Aorta (tissue), 5 donors: ENCODE results near the gene MACROD2. TPM values are rescaled to one million over a fixed set of nuclear protein-coding genes. Genes with fewer than 3 reads are reported as not detected.

Experiments
- ATAC-seq: fragments of 200-7000 bp; cut with Tn5 transposase; one replicate; pipeline ENCODE4 v1.9.1; 2022; ENCODE audit warnings: moderate library complexity; ENCODE audit not compliant: low FRiP score
- DNase-seq, 2 donors: peaks; one replicate each; pipeline ENCODE4 v3.0.0-alpha.2; 2020
- H3K27ac ChIP-seq, 2 donors: one replicate each; pipeline ENCODE4 v1.5.1; 2013; ENCODE audit warnings: low read length in 2 of 2, mild to moderate bottlenecking in 2 of 2, moderate library complexity in 2 of 2, control low read depth in 1 of 2, inconsistent platforms in 1 of 2, low read depth in 1 of 2
- H3K27me3 ChIP-seq, 2 donors: one replicate each; pipeline ENCODE4 v1.6.1; 2013; ENCODE audit warnings: control low read depth in 1 of 2, low read length in 1 of 2, mild to moderate bottlenecking in 1 of 2, moderate library complexity in 1 of 2; ENCODE audit not compliant: insufficient read depth in 2 of 2, control insufficient read depth in 1 of 2
- H3K36me3 ChIP-seq, 2 donors: one replicate each; pipeline ENCODE4 v1.6.1; 2013; ENCODE audit warnings: control low read depth in 1 of 2, low read length in 1 of 2, mild to moderate bottlenecking in 1 of 2; ENCODE audit not compliant: insufficient read depth in 2 of 2, control insufficient read depth in 1 of 2
- H3K4me1 ChIP-seq, 2 donors: one replicate each; pipeline ENCODE4 v1.6.1; 2013; ENCODE audit warnings: low read length in 2 of 2, control low read depth in 1 of 2, mild to moderate bottlenecking in 1 of 2, moderate library complexity in 1 of 2; ENCODE audit not compliant: insufficient read depth in 2 of 2, control insufficient read depth in 1 of 2
- H3K4me3 ChIP-seq, 2 donors: one replicate each; pipeline ENCODE4 v1.5.1; 2013; ENCODE audit warnings: low read length in 2 of 2, control low read depth in 1 of 2, mild to moderate bottlenecking in 1 of 2
- H3K9me3 ChIP-seq: one replicate; pipeline ENCODE4 v1.6.1; 2013; ENCODE audit warnings: mild to moderate bottlenecking, low read length; ENCODE audit not compliant: control insufficient read depth
- WGBS, 2 donors: extraction: QIAGEN DNeasy Blood & Tissue Kit; methylation state at CpG; one replicate each; pipeline ENCODE4 v1.1.7; 2013; 5-methylcytosine and 5-hydroxymethylcytosine counted together
- intact Hi-C, 2 donors: fragments of 100-400 bp; cut with DNase I; formaldehyde crosslinking; loops; one replicate each; pipeline versions ENCODE4 v1.14.2 to v1.15.0; 2022
- polyA plus RNA-seq, 2 donors: library from polyadenylated mRNA; stranded (reverse); fragments of 200-250 nt; gene quantifications; one replicate each; pipeline ENCODE4 v1.2.3, GENCODE V29; 2013
- total RNA-seq, 2 donors: library from RNA; stranded (reverse); fragmentation: NEBNext Ultra II Directional; extraction: Animal tissue kit (Norgen Biotek cat#: 25700); gene quantifications; one replicate each; pipeline ENCODE4 v1.2.1, GENCODE V29; 2021
- donor health status: healthy with polysubstance abuse.
- donor health status: Bipolar disorder and iron deficiency.
- donor health status: DM: no; HTN: no; CAD: no.
- donor health status: DM: no; HTN: no; CAD: no.
- donor health status: DM: yes; HTN: yes; CAD: no.

MACROD2 gene
- total and polyA plus RNA-seq, 4 donors: 0.90 to 11.2 (median 4.8) TPM

GRCh38 chr20:15756754-15757115, 1761.4 kb downstream of the MACROD2 start:
- 54% methylated on average over 2 of the region's 2 CpGs for WGBS, 2 donors
- H3K27ac ChIP-seq: no peak overlapping the region
- H3K4me1 ChIP-seq: no peaks in the 10 kb centered on the region
- no peak for ATAC-seq
- H3K36me3 ChIP-seq: no peaks in the 10 kb centered on the region
- no peak for DNase-seq
- no peaks in the 10 kb centered on the region for H3K27me3 ChIP-seq
- H3K4me3 ChIP-seq: no peak overlapping the region
- intact Hi-C loops: no loop called here
- no peaks in the 10 kb centered on the region for H3K9me3 ChIP-seq

GRCh38 chr20:15759594-15759993, 1764.3 kb downstream of the MACROD2 start:
- Histone ChIP-seq H3K27ac (peak overlapping the region in 1 of 2 donors; percentile 64), H3K9me3 (peaks cover 3% of the 10 kb centered on the region), H3K36me3 (no peaks in the 10 kb centered on the region), H3K4me1 (peaks cover 0 to 2% of the 10 kb centered on the region in 2 donors), H3K4me3 (no peak overlapping the region), H3K27me3 (no peaks in the 10 kb centered on the region)
- intact Hi-C loops: no loop called here
- DNase-seq (no peak), ATAC-seq (no peak)
- WGBS, 2 donors: 15 to 21% methylated on average over 6 of the region's 6 CpGs

GRCh38 chr20:15760001-15760621, 1764.8 kb downstream of the MACROD2 start:
- 43 to 46% methylated on average over 11 of the region's 11 CpGs for WGBS, 2 donors
- peaks cover 3% of the 10 kb centered on the region for H3K9me3 ChIP-seq
- ATAC-seq (no peak), DNase-seq (no peak)
- H3K27ac ChIP-seq: peak overlapping the region in 1 of 2 donors; percentile 64
- H3K27me3 ChIP-seq: no peaks in the 10 kb centered on the region
- H3K4me1 ChIP-seq: peaks cover 2% of the 10 kb centered on the region in 2 donors
- intact Hi-C loops: loop anchor here in 1 of 2 donors (10.0 kb wide), 1 partner anchor 155 kb away; no protein-coding TSS in a partner anchor
- no peaks in the 10 kb centered on the region for H3K36me3 ChIP-seq
- no peak overlapping the region for H3K4me3 ChIP-seq

GRCh38 chr20:15763366-15763765, 1768.0 kb downstream of the MACROD2 start:
- Histone ChIP-seq H3K4me1 (peaks cover 2 to 3% of the 10 kb centered on the region in 2 donors), H3K4me3 (no peak overlapping the region), H3K27ac (peak overlapping the region in 1 of 2 donors; percentile 57), H3K9me3 (peaks cover 3% of the 10 kb centered on the region), H3K36me3 (no peaks in the 10 kb centered on the region), H3K27me3 (no peaks in the 10 kb centered on the region)
- ATAC-seq (no peak), DNase-seq (no peak)
- intact Hi-C loops: loop anchor here in 1 of 2 donors (10.0 kb wide), 1 partner anchor 151 kb away; no protein-coding TSS in a partner anchor

- no peaks in the 10 kb centered on the region for H3K27me3 ChIP-seq
- no peaks in the 10 kb centered on the region for H3K9me3 ChIP-seq
- WGBS, 2 donors: 0 to 5% methylated on average over 1 of the region's 1 CpG
- H3K27ac ChIP-seq: no peak overlapping the region
- DNase-seq (no peak), ATAC-seq (no peak)
- H3K4me1 ChIP-seq: peaks cover 2 to 3% of the 10 kb centered on the region in 2 donors
- H3K4me3 ChIP-seq: no peak overlapping the region
- H3K36me3 ChIP-seq: no peaks in the 10 kb centered on the region
- intact Hi-C loops: loop anchor here in 1 of 2 donors (10.0 kb wide), 1 partner anchor 147 kb away; no protein-coding TSS in a partner anchor
Measured at GRCh38 chr20:15767586-15767985, 1772.3 kb downstream of the MACROD2 start.

- no peak for DNase-seq
- WGBS, 2 donors: 89 to 90% methylated on average over 3 of the region's 3 CpGs
- no peak for ATAC-seq
- Histone ChIP-seq H3K36me3 (no peaks in the 10 kb centered on the region), H3K9me3 (no peaks in the 10 kb centered on the region), H3K27ac (no peak overlapping the region), H3K27me3 (no peaks in the 10 kb centered on the region), H3K4me1 (peaks cover 2 to 3% of the 10 kb centered on the region in 2 donors), H3K4me3 (no peak overlapping the region)
- intact Hi-C loops: loop anchor here in 1 of 2 donors (10.0 kb wide), 1 partner anchor 147 kb away; no protein-coding TSS in a partner anchor
Measured at GRCh38 chr20:15767999-15768741, 1772.9 kb downstream of the MACROD2 start.

- peaks cover 0 to 2% of the 10 kb centered on the region in 2 donors for H3K4me1 ChIP-seq
- 90 to 92% methylated on average over 3 of the region's 3 CpGs for WGBS, 2 donors
- no peaks in the 10 kb centered on the region for H3K9me3 ChIP-seq
- ATAC-seq (no peak), DNase-seq (no peak)
- no peak overlapping the region for H3K27ac ChIP-seq
- intact Hi-C loops: no loop called here
- H3K4me3 ChIP-seq: no peak overlapping the region
- H3K36me3 ChIP-seq: no peaks in the 10 kb centered on the region
- no peaks in the 10 kb centered on the region for H3K27me3 ChIP-seq
Measured at GRCh38 chr20:15772826-15773225, 1777.5 kb downstream of the MACROD2 start.

GRCh38 chr20:15774926-15775325, 1779.6 kb downstream of the MACROD2 start:
- H3K36me3 ChIP-seq: no peaks in the 10 kb centered on the region
- no peak for ATAC-seq
- no peaks in the 10 kb centered on the region for H3K4me1 ChIP-seq
- 90 to 91% methylated on average over 4 of the region's 4 CpGs for WGBS, 2 donors
- H3K9me3 ChIP-seq: no peaks in the 10 kb centered on the region
- H3K4me3 ChIP-seq: no peak overlapping the region
- H3K27ac ChIP-seq: no peak overlapping the region
- H3K27me3 ChIP-seq: no peaks in the 10 kb centered on the region
- no peak for DNase-seq
- intact Hi-C loops: no loop called here
